ENCODE measurements around the gene SLC35G6.

The SLC35G6 gene

GRCh38 chr17:7508145-7508544, 26.9 kb downstream of the SLC35G6 start:
- DNase-seq = no peak

- DNase-seq = no peak
Measured at GRCh38 chr17:7508846-7509245, 27.6 kb downstream of the SLC35G6 start.

DNA sequence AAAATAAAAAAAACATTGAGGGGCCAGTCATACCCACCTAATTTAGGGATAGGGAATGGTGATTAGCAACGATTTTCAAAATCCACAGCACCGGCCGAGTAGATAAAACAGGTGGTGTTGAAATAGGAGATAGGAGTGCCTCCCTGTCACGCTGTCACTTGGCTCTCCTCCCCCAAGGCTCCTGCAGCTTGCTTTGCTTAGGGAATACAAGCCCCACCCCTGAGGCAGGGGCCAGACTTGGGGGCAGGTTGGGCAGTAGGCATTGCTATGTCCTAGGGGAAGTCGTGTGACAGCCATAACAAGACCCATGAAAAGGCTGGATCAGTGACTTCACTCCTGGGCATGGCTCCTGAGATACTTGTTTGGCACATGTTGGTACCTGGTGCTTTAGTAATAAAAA, 28.7 kb downstream of the SLC35G6 start:
- DNase-seq = no peak

- DNase-seq = no peak
Measured at GRCh38 chr17:7511108-7511507, 29.9 kb downstream of the SLC35G6 start.

- no peak for DNase-seq
Measured at GRCh38 chr17:7512105-7512504, 30.9 kb downstream of the SLC35G6 start.

GRCh38 chr17:7512824-7513540, 31.7 kb downstream of the SLC35G6 start:
- peak; percentile 51 for DNase-seq

GRCh38 chr17:7513850-7514419, 32.7 kb downstream of the SLC35G6 start:
- peak; percentile 63 for DNase-seq

- no peak for DNase-seq
Measured at GRCh38 chr17:7515911-7516610, 34.8 kb downstream of the SLC35G6 start.

DNA sequence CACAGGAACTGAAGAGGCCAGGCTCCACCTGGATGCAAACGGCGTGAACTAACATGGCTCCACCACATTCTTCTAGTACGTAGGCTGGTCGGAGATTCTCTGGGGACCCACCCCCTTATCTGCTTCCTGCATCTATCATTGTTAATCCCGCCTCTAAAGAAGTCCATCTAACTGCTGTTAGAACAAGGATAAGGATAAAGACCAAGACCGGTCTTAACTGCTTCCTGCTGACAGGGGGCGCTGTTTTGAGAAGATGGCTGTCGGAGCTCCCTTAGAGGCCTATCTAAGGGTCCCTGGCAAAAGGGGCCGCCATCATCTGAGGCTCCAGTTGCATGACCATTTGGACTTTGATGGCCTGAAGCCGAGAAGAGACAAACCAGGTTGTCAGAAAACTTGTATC, 41.8 kb downstream of the SLC35G6 start:
- DNase-seq = no peak

DNA sequence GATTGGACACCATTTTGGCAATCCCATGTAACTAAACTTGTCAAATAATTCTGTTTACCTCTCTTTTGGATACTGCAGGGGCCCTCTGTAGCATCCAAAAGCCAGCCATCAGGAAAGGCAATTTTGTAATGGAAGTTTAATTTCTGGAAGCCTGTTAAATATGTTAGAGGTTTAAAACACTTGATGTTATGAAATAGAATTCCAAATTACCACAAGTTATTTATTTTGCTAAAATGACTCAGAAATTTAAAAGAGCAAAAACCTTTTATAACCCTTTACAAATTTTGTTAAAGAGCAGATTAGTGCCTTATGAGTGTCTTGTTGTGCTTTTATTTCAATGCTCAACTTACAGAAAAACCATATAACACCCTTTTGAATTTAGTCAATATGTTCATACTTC, 47.6 kb downstream of the SLC35G6 start:
- no peak for DNase-seq

DNA sequence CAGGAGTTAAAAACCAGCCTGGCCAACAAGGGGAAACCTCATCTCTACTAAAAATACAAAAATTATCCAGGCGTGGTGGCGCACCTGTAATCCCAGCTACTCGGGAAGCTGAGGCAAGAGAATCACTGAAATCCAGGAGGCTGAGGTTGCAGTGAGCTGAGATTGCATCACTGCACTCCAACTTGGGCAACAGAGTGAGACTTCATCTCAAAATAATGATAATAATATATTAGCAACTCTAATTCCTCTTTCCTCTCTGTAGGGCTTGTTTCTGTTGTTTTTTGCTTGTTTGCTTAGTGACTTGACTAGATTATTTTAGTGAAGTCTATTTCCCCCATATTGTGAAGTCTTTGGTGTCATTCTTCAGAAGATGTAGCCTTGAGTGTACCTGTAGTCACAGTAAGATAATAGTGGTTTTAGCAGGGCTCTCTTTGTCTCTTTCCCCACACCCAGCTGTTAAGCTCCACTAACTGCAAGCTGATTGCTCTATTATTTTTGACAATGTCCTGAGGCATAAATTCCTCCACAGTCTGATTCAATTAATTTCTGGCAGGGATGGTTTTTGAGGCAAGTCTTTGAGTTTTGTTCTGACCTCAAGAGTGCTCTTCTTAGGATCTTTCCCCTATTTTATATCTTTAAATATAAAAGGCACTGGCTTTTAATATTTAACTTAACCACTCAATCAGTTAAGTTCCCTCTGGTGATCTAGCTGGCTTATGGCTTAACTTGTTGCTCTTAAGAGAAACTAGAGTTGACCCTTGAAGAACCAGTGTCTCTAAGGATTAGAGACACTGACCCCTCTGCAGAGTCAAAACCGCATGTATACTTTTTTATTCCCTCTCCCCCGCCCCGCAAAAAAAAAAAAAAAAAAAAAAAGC, 49.0 kb downstream of the SLC35G6 start:
- DNase-seq = no peak

Data from islet precursor cell (in vitro differentiated cells).